IPS DF 6.9 (cell line): Measurements from ENCODE around the gene FTSJ1.
"Not testable (repeated sequence)": the region's sequence is repeated elsewhere in the genome, so short reads cannot be mapped to it uniquely, and the experiment has no call there.

Experiments
- DNase-seq: peaks from one replicate; pipeline ENCODE4 v3.0.0-alpha.2; 2013; ENCODE audit warnings: low read depth, low spot score
- H3K27ac ChIP-seq: one replicate; pipeline ENCODE4 v1.5.1; 2013; ENCODE audit warnings: low read length, control low read depth
- H3K27me3 ChIP-seq: 2 replicates; pipeline ENCODE4 v1.6.1; 2013; ENCODE audit warnings: mild to moderate bottlenecking, low read length; ENCODE audit not compliant: control insufficient read depth, insufficient read depth
- H3K36me3 ChIP-seq: 2 replicates; pipeline ENCODE4 v1.6.1; 2013; ENCODE audit warnings: low read length; ENCODE audit not compliant: control insufficient read depth, insufficient read depth
- H3K4me1 ChIP-seq: 2 replicates; pipeline ENCODE4 v1.6.1; 2013; ENCODE audit warnings: low read length; ENCODE audit not compliant: control insufficient read depth, insufficient read depth
- H3K4me3 ChIP-seq: 2 replicates; pipeline ENCODE4 v1.5.1; 2013; ENCODE audit warnings: mild to moderate bottlenecking, low read length
- H3K9me3 ChIP-seq: 2 replicates; pipeline ENCODE4 v1.6.1; 2013; ENCODE audit warnings: low read length, inconsistent platforms; ENCODE audit not compliant: control insufficient read depth, insufficient read depth
- WGBS: extraction: QIAGEN DNeasy Blood & Tissue Kit; methylation state at CpG from one replicate; pipeline ENCODE4 v1.1.7; 2013; ENCODE audit warnings: mixed read lengths, missing lambda C conversion rate; ENCODE audit not compliant: insufficient read length, insufficient coverage; 5-methylcytosine and 5-hydroxymethylcytosine counted together

Gene FTSJ1, protein sequence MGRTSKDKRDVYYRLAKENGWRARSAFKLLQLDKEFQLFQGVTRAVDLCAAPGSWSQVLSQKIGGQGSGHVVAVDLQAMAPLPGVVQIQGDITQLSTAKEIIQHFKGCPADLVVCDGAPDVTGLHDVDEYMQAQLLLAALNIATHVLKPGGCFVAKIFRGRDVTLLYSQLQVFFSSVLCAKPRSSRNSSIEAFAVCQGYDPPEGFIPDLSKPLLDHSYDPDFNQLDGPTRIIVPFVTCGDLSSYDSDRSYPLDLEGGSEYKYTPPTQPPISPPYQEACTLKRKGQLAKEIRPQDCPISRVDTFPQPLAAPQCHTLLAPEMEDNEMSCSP

DNA sequence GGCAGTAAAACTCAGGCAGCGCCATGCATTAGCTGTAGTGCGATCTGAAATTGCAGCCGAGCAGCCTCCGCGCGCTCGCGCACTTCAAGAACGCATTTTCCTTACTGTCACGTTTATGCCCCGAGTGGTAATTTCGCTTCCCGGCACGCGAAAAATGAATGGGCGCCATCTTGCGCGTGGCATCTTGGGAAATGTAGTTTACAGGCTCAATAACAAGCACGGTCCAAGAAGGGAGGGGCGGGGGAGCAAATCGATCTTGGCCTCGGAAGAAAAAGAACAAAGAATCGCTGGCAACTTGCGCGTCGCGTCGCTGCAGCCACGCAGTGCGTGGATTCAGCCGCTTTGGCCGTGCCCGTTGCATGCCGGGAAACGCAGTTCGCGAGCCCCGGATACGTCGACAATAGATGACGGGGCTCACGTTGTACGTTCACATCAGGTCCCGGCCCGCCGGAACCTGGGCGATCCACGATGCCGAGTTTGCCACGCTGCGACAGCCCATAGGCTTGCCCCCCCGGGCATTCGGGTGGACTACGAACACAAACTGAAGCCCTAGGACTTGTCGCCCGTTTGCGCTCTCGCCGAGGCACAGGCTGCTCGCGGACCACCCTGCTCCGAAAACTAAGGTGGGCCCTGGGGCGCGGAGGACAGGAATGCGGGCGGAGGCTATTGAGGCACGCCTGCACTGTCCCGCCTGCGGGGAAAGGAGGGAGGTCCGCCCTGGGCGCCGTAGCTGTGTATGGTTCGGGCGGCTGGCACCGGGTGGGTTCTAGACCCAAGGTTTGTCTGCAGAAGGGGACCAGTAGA is at the start of gene FTSJ1:
Gene FTSJ1 (plus strand): TSS at position 426 of the 804 bp plus-strand sequence. CDS start 1,849 bp downstream, outside the sequence.
- Histone ChIP-seq H3K36me3 (no peaks in the 10 kb centered on the region; the same call in 1 of the 2 replicates), H3K27ac (no peak within 1 kb of the TSS), H3K4me3 (peak within 1 kb of the TSS; percentile 83; the same call in 1 of the 2 replicates), H3K4me1 (peaks cover 2% of the 10 kb centered on the region), H3K9me3 (no peaks in the 10 kb centered on the region), H3K27me3 (no peaks in the 10 kb centered on the region)
- no peak for DNase-seq
- no CpG with 5 or more reads among the region's 75 CpGs for WGBS

DNA sequence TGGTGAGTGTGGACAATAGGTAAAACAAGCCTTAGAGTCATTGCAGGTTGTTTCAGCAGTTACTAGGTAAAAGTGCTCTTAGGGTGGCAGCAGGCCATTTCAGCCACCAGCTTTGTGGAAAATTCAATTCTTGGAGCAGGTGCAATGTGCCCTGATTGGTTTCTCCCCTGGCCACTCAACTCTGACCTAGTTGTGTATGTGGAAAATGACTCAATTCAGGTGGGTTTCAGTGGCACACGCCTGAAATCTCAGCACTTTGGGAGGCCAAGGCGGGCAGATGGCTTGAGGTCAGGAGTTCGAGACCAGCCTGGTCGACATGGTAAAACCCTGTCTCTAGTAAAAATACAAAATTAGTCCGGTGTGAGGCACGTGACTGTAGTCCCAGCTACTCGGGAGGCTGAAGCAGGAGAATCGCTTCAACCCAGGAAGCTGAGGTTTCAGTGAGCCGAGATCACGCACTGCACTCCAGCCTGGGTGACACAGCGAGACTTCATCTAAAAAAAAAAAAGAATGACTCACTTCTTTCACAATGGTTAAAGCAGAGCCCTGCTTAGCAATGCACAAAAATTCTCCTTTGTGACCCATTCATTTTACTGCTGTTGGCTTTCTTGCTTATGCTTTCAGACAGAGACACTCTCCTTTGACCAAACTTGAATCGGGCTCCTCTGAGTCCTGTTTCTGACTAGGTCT is 48.8 kb upstream of the FTSJ1 start:
- not testable (repeated sequence) for H3K27me3 ChIP-seq, H3K9me3 ChIP-seq, DNase-seq, H3K27ac ChIP-seq, H3K36me3 ChIP-seq, H3K4me3 ChIP-seq, H3K4me1 ChIP-seq
- WGBS: no CpG with 5 or more reads among the region's 12 CpGs

DNA sequence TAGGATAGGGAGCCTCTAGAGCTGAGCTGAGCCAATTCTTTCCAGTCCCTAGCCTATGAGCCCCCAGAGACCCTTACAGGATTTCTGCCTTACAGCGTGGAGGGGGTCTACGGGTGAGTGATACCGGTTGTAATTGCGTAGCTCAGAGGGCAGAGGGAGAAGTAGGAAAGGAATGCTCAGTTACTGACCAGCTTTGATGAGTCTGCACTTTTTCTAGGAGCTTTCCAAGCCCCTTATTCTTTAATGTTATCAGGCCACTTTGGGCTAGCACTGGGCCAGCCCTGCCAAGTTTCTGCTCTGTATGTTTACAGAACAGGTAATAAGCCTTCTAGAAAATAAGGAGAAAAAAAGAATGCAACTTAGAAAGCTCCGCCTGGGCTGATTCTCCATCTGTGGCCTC is 46.4 kb upstream of the FTSJ1 start:
- H3K9me3 ChIP-seq, H3K27me3 ChIP-seq, H3K4me1 ChIP-seq, H3K36me3 ChIP-seq, H3K27ac ChIP-seq, DNase-seq, H3K4me3 ChIP-seq: not testable (repeated sequence)
- WGBS: no CpG with 5 or more reads among the region's 5 CpGs

DNA sequence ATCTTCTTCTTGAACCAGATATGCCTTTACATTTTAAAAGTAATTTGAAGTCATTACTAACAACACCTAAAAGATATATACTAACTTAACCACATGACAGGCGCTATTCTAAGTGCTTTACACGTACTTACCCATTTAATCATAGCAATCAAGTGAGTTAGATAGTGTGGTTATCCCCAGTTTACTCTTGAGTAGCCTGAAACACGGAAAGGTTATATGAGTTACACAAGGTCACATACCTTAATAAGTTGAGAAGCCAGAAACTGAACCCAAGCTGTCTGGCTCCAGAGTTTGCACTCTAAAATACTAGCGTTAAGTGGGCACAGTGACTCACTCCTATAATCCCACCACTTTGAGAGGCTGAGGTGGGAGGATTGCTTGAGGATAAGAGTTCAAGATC is 45.8 kb upstream of the FTSJ1 start:
- not testable (repeated sequence) for H3K4me3 ChIP-seq, H3K9me3 ChIP-seq, DNase-seq, H3K27me3 ChIP-seq, H3K4me1 ChIP-seq, H3K36me3 ChIP-seq, H3K27ac ChIP-seq
- no CpG with 5 or more reads among the region's 4 CpGs for WGBS

DNA sequence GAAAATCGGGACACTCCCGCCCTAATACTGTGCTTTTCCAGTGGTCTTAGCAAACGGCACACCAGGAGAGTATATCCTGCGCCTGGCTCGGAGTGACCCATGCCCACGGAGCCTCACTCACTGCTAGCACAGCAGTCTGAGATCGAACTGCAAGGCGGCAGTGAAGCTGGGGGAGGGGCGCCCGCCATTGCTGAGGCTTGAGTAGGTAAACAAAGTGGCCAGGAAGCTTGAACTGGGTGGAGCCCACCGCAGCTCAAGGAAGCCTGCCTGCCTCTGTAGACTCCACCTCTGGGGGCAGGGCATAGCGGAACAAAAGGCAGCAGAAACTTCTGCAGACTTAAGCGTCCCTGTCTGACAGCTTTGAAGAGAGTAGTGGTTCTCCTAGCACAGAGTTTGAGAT is 42.3 kb upstream of the FTSJ1 start:
- H3K9me3 ChIP-seq, DNase-seq, H3K4me1 ChIP-seq, H3K27ac ChIP-seq, H3K27me3 ChIP-seq, H3K4me3 ChIP-seq, H3K36me3 ChIP-seq: not testable (repeated sequence)
- WGBS: no CpG with 5 or more reads among the region's 13 CpGs

DNA sequence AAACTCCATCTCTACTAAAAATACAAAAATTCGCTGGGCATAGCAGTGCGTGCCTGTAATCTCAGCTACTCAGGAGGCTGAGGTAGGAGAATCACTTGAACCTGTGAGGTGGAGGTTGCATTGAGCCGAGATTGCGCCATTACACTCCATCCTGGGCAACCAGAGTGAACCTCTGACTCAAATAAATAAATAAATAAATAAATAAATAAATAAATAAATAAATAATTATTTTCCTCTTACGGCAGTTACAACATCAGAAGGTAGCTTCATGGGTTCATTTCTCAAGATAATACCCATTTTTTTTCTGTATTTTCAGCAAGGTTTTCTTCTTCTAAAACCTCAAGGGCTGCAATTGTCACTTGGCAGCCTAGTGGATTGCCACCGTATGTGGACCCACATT is 28.8 kb upstream of the FTSJ1 start:
- not testable (repeated sequence) for H3K36me3 ChIP-seq, H3K27ac ChIP-seq, H3K9me3 ChIP-seq, H3K4me3 ChIP-seq, H3K4me1 ChIP-seq, H3K27me3 ChIP-seq, DNase-seq
- no CpG with 5 or more reads among the region's 6 CpGs for WGBS

DNA sequence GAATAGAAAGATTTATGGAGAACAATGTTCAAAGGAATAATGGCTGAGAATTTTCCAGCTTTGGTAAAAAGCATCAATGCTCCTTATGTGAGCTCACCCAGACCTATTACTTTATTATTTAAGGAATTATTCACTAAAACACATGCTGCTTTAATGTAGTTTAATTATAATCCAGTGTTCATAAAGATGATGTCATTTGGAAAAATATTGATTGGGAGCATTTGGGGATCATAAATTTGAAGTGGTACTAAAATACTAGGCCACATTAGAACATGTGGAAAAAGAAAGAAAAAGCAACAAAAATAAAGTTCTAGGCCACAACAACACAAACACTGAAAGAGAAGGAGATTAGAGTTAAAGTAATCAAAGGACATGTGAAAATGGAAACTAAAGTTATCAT is 25.9 kb upstream of the FTSJ1 start:
- no peak overlapping the region for H3K4me3 ChIP-seq
- no peaks in the 10 kb centered on the region for H3K27me3 ChIP-seq
- H3K36me3 ChIP-seq: no peaks in the 10 kb centered on the region
- DNase-seq: no peak
- H3K9me3 ChIP-seq: no peaks in the 10 kb centered on the region
- H3K27ac ChIP-seq: no peak overlapping the region
- no peaks in the 10 kb centered on the region for H3K4me1 ChIP-seq

DNA sequence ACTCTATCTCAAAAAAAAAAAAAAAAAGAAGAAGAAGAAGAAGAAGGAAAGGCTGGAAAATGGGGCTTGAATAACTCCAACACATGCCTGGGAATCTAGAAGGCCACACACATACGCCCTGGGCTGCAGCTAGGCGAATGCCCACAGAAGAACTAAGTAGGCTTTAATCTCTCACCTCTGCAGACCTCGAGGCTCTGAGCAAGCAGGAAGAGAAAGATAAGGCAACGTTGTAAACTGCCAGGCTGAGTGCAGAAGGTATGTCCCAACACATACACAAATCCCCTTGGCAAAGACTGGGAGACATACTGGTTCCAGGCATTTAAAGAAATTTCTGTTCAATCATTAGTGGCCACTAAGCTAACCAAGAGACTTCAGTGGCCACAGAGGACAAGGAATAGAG is 24.3 kb upstream of the FTSJ1 start:
- no peak for DNase-seq
- Histone ChIP-seq H3K4me3 (no peak overlapping the region), H3K4me1 (no peaks in the 10 kb centered on the region), H3K36me3 (no peaks in the 10 kb centered on the region), H3K9me3 (no peaks in the 10 kb centered on the region), H3K27ac (no peak overlapping the region), H3K27me3 (no peaks in the 10 kb centered on the region)
- no CpG with 5 or more reads among the region's 4 CpGs for WGBS

DNA sequence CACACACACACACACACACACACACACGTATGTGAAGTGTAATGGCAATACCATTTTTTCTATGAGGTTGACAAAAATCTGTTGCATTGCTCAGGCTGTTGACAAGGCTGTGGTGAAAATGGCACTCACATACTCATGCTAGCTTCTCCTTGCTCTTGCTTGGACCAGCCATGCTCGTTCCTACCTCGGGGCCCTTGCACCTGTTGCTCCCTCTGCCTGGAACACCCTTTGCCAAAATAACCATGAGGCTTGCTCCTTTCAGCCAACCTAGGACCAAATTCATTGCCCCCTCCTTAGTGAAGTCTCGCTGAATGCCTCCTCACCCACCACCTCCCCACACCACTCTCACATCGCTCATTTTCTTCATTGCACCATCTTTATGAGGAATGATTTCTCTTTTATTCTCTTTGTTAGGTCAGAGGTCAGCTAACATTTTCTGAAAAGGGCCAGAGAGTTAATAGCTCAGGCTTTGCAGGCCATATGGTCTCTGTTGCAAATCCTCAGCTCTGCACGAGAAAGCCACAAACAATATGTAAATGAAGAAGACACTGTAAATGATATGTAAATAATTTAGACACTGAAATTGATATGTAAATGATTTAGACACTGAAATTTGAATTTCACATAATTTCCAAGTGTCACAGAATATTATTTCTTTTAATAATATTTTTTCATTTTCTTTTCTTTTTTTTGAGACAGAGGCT is 19.2 kb upstream of the FTSJ1 start:
- H3K4me1 ChIP-seq: no peaks in the 10 kb centered on the region
- no peak overlapping the region for H3K4me3 ChIP-seq
- H3K36me3 ChIP-seq: peaks cover 10% of the 10 kb centered on the region; the same call in 1 of the 2 replicates
- WGBS: no CpG with 5 or more reads among the region's 6 CpGs
- no peaks in the 10 kb centered on the region for H3K9me3 ChIP-seq
- no peaks in the 10 kb centered on the region for H3K27me3 ChIP-seq
- H3K27ac ChIP-seq: no peak overlapping the region
- no peak for DNase-seq

DNA sequence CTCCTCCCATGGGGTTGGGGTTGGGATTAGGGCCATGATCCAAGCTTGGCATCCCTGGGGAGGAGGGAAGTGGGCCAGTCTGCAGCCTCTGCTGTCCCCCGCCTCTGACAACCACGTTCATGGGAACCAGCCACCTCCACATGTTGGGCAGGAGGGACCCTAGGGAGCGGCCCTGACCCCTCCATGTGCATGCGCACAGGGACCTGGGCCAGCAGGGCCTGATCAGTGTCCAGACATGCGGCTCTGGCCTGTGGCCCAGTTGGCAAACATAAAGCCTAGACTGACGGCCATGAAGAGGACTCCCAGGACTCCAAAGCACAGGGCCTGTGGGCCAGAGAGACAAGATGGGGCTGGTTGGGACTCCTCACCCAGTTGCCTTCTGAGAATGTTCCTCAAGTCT is 17.3 kb upstream of the FTSJ1 start:
- no peak overlapping the region for H3K4me3 ChIP-seq
- no peaks in the 10 kb centered on the region for H3K9me3 ChIP-seq
- H3K27ac ChIP-seq: no peak overlapping the region
- H3K4me1 ChIP-seq: no peaks in the 10 kb centered on the region
- WGBS: no CpG with 5 or more reads among the region's 6 CpGs
- no peak for DNase-seq
- no peaks in the 10 kb centered on the region for H3K27me3 ChIP-seq
- H3K36me3 ChIP-seq: peaks cover 11% of the 10 kb centered on the region; the same call in 1 of the 2 replicates
